ENCODE results near the gene TMUB1.

GRCh38 chr7:151083824-151084160 lies 499 bp upstream of the TMUB1 start:
- TF ChIP-seq CTCF (IDR thresholded peaks at IDR 0.05; ENCODE audit: low read length): no peak
- no peak for TF ChIP-seq EZH2 (IDR thresholded peaks at IDR 0.05; ENCODE audit: borderline replicate concordance, low read length)
